Esophagus (tissue), 2 donors: ENCODE data around the gene BLID. TPM values are rescaled to one million over a fixed set of nuclear protein-coding genes. Genes with fewer than 3 reads are reported as not detected.

Experiments used
- H3K27ac ChIP-seq, 2 donors: one replicate each; pipeline ENCODE4 v1.5.1; 2013; ENCODE audit warnings: low read depth in 2 of 2, mild to moderate bottlenecking in 2 of 2, inconsistent platforms in 1 of 2, low read length in 1 of 2, moderate library complexity in 1 of 2
- H3K27me3 ChIP-seq, 2 donors: one replicate each; pipeline ENCODE4 v1.6.1; 2013; ENCODE audit warnings: low read length in 2 of 2, control low read depth in 1 of 2, mild to moderate bottlenecking in 1 of 2; ENCODE audit not compliant: insufficient read depth in 2 of 2, control insufficient read depth in 1 of 2
- H3K36me3 ChIP-seq, 2 donors: one replicate each; pipeline ENCODE4 v1.6.1; 2013; ENCODE audit warnings: low read length in 1 of 2; ENCODE audit not compliant: control insufficient read depth in 2 of 2, insufficient read depth in 2 of 2
- H3K4me1 ChIP-seq, 2 donors: one replicate each; pipeline ENCODE4 v1.6.1; 2013; ENCODE audit warnings: low read length in 1 of 2; ENCODE audit not compliant: control insufficient read depth in 2 of 2, insufficient read depth in 2 of 2
- H3K4me3 ChIP-seq, 2 donors: one replicate each; pipeline ENCODE4 v1.5.1; 2013; ENCODE audit warnings: low read length in 2 of 2, mild to moderate bottlenecking in 2 of 2, low read depth in 1 of 2, moderate library complexity in 1 of 2
- H3K9me3 ChIP-seq, 2 donors: one replicate each; pipeline ENCODE4 v1.6.1; 2013; ENCODE audit warnings: mild to moderate bottlenecking in 2 of 2, low read depth in 1 of 2, low read length in 1 of 2, moderate library complexity in 1 of 2; ENCODE audit not compliant: control insufficient read depth in 2 of 2, insufficient read depth in 1 of 2
- WGBS, 2 donors: extraction: QIAGEN DNeasy Blood & Tissue Kit; methylation state at CpG; one replicate each; pipeline ENCODE4 v1.1.7; 2013; 5-methylcytosine and 5-hydroxymethylcytosine counted together
- polyA plus RNA-seq, 2 donors: library from polyadenylated mRNA; stranded (reverse); fragments of 200-250 nt; gene quantifications; one replicate each; pipeline ENCODE4 v1.2.3, GENCODE V29; 2013
- donor health status: healthy with polysubstance abuse.
- donor health status: Bipolar disorder and iron deficiency.

The BLID gene
- polyA plus RNA-seq, 2 donors = not detected

DNA sequence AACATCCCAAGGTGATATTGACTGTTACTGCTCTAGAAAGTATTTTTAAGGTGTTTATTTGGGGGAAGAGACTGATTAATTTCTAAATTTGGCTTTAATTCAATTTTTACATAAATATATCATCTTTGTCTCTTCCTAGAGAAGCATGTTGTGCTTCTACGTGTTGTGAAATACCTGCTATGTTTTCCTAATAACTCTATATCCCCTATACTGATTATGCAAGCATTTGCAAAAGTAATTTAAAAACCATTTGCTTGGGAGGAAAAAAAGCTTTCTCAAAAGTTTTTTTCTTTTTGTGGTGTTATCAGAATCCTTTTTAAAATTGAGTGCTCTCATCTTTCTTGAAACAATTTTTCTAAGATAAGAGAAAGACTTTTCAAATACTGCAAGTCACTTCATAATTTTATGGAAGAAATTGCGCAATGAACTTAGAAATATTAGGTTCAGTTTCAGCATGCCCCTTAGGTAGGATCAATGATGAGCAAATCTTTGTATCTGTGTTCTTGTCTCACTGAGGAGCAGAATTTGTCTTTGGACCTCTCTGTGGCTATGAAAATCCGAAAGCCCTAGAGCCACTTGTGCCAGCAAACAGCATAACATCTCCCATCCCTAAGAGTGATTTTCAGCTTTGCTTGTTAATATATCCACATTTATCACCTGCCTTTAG lies 7.4 kb upstream of the BLID start:
- Histone ChIP-seq H3K4me3 (no peak overlapping the region), H3K27ac (no peak overlapping the region), H3K27me3 (no peaks in the 10 kb centered on the region), H3K36me3 (no peaks in the 10 kb centered on the region), H3K9me3 (no peaks in the 10 kb centered on the region), H3K4me1 (no peaks in the 10 kb centered on the region)
- WGBS, 2 donors = 65 to 81% methylated on average over 3 of the region's 3 CpGs

DNA sequence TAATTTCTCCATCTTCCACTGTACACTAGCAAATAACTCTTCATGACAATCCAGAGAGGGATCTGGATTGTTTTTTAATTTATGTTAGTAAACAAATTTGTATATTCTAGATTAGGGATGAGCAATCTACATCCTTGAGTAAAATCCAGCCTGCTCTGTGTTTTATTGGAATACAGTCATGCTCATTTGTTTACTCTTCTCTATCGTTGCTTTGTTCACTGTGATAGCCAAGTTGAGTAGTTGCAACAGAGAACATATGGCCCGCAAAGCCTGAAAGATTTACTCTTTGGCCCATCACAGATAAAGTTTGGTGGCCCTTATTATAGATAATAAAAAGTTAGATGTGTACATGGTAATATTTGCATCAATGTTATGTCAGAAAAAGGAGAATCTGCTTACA lies 6.2 kb upstream of the BLID start:
- no peaks in the 10 kb centered on the region for H3K9me3 ChIP-seq
- no peaks in the 10 kb centered on the region for H3K27me3 ChIP-seq
- H3K27ac ChIP-seq = no peak overlapping the region
- H3K4me3 ChIP-seq = no peak overlapping the region
- H3K4me1 ChIP-seq = no peaks in the 10 kb centered on the region
- WGBS, 2 donors = 62 to 66% methylated on average over 2 of the region's 2 CpGs
- no peaks in the 10 kb centered on the region for H3K36me3 ChIP-seq

DNA sequence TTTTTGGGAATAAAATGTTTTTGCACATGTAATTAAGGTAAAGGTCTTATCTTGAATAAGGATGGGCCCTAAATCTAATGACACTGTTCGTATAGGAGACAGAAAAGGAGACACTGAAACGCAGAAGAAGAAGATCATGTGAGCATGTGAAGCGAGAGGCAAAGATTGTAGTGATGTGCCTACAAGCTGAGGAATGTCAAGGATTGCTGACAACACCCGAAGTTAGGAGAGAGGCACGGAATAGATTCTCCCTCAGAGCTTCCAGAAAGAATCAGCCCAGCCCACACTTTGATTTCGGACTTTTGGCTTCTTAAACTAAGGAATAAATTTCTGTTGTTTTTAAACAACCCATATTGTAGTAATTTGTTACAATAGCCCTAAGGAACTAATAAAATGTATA lies 4.1 kb upstream of the BLID start:
- H3K4me3 ChIP-seq = no peak overlapping the region
- H3K27me3 ChIP-seq = no peaks in the 10 kb centered on the region
- no peaks in the 10 kb centered on the region for H3K9me3 ChIP-seq
- no peaks in the 10 kb centered on the region for H3K36me3 ChIP-seq
- H3K4me1 ChIP-seq = no peaks in the 10 kb centered on the region
- 85 to 86% methylated on average over 6 of the region's 6 CpGs for WGBS, 2 donors
- H3K27ac ChIP-seq = no peak overlapping the region

DNA sequence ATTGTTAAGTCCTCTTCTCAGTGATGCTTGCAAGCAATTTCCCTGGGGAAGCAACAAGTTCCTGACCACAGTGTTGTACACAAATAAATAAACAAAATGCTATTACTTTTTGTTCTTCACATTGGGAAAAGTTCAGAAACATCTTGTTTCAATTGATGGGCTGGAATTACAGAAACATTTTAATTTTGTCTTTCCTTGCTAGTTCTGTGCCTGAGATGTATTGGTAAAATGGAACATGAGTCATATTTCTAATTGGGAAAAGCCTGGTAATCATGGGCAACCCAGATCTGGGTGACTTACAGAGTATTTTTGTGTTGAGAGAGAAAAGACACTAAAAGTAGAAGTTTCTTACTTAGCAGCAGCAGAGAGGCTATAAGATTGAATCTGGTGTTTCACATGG lies 576 bp upstream of the BLID start:
- Histone ChIP-seq H3K4me1 (no peaks in the 10 kb centered on the region), H3K4me3 (no peak overlapping the region), H3K27ac (no peak overlapping the region), H3K9me3 (no peaks in the 10 kb centered on the region), H3K27me3 (no peaks in the 10 kb centered on the region), H3K36me3 (no peaks in the 10 kb centered on the region)

DNA sequence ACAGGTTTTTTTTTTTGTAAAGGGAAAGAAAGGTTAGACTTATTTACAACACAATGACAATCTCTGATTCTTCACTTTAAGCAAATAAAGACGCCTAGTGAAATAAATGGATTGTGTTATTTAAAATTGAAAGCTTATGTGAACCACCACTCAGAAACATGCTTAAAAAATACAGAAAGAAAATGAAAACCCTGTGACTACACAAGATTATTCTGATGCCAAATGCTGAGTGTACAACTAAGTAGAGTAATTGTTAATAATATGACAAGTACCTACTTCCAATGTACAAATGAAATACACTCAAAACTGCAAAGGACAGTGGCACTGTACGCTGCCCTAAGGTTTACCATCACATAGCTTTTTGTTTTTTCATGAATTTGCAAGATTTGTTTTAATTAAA lies 1.0 kb downstream of the BLID start:
- Histone ChIP-seq H3K9me3 (no peaks in the 10 kb centered on the region), H3K27me3 (no peaks in the 10 kb centered on the region), H3K27ac (no peak overlapping the region), H3K36me3 (no peaks in the 10 kb centered on the region), H3K4me3 (no peak overlapping the region), H3K4me1 (no peaks in the 10 kb centered on the region)
- 81 to 85% methylated on average over 2 of the region's 2 CpGs for WGBS, 2 donors

DNA sequence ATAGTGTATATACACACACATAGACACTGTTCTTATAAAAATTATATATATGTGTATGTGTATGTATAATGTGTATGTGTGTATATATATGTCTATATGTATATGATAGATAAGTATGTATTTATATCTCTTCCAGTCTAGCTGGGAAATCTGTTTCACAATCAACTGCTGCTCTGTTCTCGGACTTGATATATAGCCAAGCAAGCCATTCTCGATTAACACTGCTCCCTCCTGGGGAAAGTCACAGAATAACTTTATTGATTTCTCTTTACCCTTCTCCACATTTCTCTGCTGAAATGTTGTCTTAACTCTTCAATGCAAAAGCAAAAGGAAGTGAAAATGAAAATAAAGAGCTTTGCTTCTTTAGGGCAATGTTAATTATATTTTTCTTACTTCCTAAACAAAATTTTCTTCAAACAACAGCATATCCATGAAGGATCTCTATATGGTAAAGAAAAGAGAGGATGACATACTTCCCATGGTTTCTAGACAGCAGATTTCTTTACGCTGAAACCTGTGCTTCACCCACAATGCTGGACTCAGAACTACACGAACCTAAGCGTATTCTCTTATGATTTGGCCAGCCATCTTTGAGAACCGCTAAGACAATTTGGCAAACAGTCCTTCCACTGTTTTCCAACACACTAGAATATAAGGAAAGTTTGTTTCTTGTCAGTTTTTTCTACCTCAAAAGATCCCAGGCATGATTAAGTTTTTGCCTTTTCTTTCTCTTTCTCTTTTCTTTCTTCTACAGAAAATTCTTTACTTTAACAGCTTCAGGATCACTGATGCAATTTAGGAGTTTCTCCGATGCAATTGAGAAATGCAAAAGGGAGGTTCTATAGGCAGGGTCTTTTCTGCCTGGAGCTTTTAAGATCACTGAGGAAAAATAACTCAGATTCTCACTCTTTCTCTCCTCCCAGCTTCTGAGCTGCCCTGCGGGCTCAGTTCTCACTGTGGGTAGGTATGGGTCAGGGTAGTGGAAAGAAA lies 1.9 kb downstream of the BLID start:
- H3K27me3 ChIP-seq = no peaks in the 10 kb centered on the region
- no peak overlapping the region for H3K27ac ChIP-seq
- no peaks in the 10 kb centered on the region for H3K4me1 ChIP-seq
- H3K4me3 ChIP-seq = no peak overlapping the region
- 78 to 82% methylated on average over 8 of the region's 8 CpGs for WGBS, 2 donors
- no peaks in the 10 kb centered on the region for H3K36me3 ChIP-seq
- no peaks in the 10 kb centered on the region for H3K9me3 ChIP-seq

DNA sequence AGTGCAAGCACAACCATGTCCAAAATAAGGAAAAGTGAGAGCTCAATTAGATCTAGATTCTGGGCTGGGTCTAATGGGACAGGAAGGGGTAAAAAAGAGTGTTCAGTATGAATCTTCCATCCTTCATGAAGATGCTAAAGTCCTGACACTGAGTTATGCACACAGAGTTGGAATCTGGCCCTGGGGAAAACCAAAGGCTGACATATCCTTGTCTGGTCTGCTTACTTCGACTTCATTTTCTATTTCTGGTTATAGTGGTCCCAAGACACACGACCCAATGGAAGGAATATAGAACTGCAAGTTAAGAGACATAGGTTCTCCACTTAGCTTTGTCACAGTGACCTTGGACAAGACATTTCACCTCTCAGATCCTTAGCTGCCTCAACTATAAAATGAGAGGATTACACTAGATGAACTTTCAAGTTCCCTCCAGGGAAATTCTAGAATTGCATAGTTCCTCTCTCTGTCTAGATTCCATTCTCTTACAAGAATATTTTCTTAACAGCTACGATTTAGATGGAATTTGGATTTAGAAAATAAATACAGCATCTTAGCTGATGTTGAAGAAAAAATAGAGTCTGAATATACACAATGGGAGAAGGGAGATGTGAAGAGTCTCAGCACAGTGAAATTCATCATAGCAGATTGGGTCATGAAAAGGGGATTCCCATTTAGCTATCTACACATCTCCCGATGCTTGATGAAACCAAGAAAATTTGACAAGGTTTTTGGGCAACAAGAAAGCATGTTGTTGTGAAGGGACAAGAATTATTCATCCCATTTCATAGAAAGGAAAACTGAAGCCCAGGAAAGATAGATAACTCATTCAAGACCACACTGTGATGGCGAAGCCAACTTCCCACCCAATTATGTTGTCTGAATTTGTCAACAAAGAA lies 3.3 kb downstream of the BLID start:
- H3K4me3 ChIP-seq = no peak overlapping the region
- no peaks in the 10 kb centered on the region for H3K9me3 ChIP-seq
- H3K36me3 ChIP-seq = no peaks in the 10 kb centered on the region
- H3K4me1 ChIP-seq = no peaks in the 10 kb centered on the region
- WGBS, 2 donors = 65 to 69% methylated on average over 5 of the region's 5 CpGs
- no peaks in the 10 kb centered on the region for H3K27me3 ChIP-seq
- no peak overlapping the region for H3K27ac ChIP-seq

DNA sequence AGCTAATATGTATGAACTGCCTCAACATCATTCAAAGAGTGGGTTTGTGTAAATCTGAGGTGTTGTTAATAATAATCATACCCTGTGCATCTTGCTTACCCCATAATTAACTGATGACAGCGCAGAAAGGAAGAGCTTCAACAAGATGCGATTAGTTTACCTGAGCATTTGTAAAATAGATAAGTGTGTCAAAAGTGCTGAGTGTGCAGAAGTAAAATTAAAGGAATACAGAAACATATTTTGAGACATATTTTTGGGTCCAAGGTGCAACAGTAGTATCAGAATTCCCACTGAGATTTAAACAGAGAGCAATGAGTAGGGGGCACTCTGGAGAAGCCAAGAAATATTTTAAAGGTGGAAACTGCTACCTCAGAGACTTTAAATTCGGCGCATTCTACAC lies 6.1 kb downstream of the BLID start:
- Histone ChIP-seq H3K36me3 (no peaks in the 10 kb centered on the region), H3K9me3 (no peaks in the 10 kb centered on the region), H3K4me1 (no peaks in the 10 kb centered on the region), H3K27ac (no peak overlapping the region), H3K27me3 (no peaks in the 10 kb centered on the region), H3K4me3 (no peak overlapping the region)
- 94 to 96% methylated on average over 4 of the region's 4 CpGs for WGBS, 2 donors

DNA sequence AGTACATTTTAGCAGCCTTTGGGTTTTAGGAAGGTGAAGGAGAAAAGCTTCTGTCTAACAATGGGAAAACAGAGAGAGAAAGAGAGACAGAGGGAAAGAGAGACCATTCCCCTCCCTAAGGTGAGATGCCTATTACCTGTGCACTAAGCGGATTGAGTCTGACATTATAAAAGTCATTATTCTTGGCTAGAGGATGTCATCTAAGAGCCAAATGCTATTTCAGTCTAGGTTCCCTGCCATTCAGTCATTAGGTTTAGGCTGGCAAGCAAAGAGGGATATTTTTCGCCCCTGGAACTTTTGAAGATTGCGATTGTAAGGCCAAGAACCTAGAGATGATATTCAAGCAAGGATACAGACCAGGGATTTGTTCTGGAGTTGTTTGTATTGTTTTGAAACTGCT lies 7.2 kb downstream of the BLID start:
- no peak overlapping the region for H3K4me3 ChIP-seq
- H3K27me3 ChIP-seq = no peaks in the 10 kb centered on the region
- H3K27ac ChIP-seq = no peak overlapping the region
- no peaks in the 10 kb centered on the region for H3K36me3 ChIP-seq
- no peaks in the 10 kb centered on the region for H3K4me1 ChIP-seq
- WGBS, 2 donors = 95% methylated on average over 3 of the region's 3 CpGs
- no peaks in the 10 kb centered on the region for H3K9me3 ChIP-seq
